Endothelial cell of umbilical vein (primary cell): ENCODE results near the gene DOCK6. TPM values are rescaled to one million over a fixed set of nuclear protein-coding genes. Genes with fewer than 3 reads are reported as not detected.

Source experiments
- BruUV-seq: library from RNA; stranded (reverse); fragments of 400-500 nt; replicated peaks from 2 replicates; lab custom pipeline; 2021; lab: Mats Ljungman, UMichigan
- CTCF ChIA-PET: fragments of 300-600, 350-600 bp; sonication (Branson Sonifier 250); formaldehyde crosslinking; loops from one replicate; lab custom pipeline; 2021; ENCODE audit warnings: antibody characterized with exemption, inconsistent platforms; lab: Charles Lee
- POLR2A ChIA-PET: fragments of 300-600, 350-600 bp; sonication (Branson Sonifier 250); formaldehyde crosslinking; loops from one replicate; lab custom pipeline; 2021; ENCODE audit warnings: antibody characterized with exemption, inconsistent platforms; lab: Charles Lee
- DNase-seq: peaks from one replicate; pipeline ENCODE4 v3.0.0-alpha.2; 2011; ENCODE audit warnings: low read depth, low spot score
- FAIRE-seq: peaks from 2 replicates; lab custom pipeline; 2011; peaks lifted over from hg19 to GRCh38; lab: Jason Lieb, UNC
- H2AFZ ChIP-seq: 2 replicates; pipeline ENCODE4 v1.6.0; 2012; ENCODE audit warnings: low read depth, low read length, control low read depth, inconsistent platforms
- H3K27ac ChIP-seq: 2 replicates; pipeline ENCODE4 v1.5.1; 2011; ENCODE audit warnings: low read depth, mild to moderate bottlenecking, control low read depth, low read length, moderate library complexity; ENCODE audit not compliant: insufficient read depth
- H3K27me3 ChIP-seq, 2 experiments: 2 replicates each; pipeline versions ENCODE4 v1.6.0 to v1.6.1; 2011; ENCODE audit warnings: low read length in 2 of 2, mixed read lengths in 1 of 2; ENCODE audit not compliant: control insufficient read depth in 2 of 2, insufficient read depth in 2 of 2
- H3K36me3 ChIP-seq, 2 experiments: 2 replicates in 1 of 2; 3 replicates in 1 of 2; pipeline ENCODE4 v1.5.1; 2011; ENCODE audit warnings: low read length in 2 of 2, mild to moderate bottlenecking in 1 of 2, moderate library complexity in 1 of 2; ENCODE audit not compliant: control insufficient read depth in 2 of 2, insufficient read depth in 2 of 2; ENCODE audit errors: extremely low read depth in 1 of 2
- H3K4me1 ChIP-seq: 3 replicates; pipeline ENCODE4 v1.5.1; 2011; ENCODE audit warnings: mild to moderate bottlenecking, low read length; ENCODE audit not compliant: control insufficient read depth, insufficient read depth; ENCODE audit errors: extremely low read depth
- H3K4me2 ChIP-seq: 2 replicates; pipeline ENCODE4 v1.6.1; 2011; ENCODE audit warnings: low read length, control low read depth, mixed read lengths; ENCODE audit not compliant: insufficient read depth
- H3K4me3 ChIP-seq, 3 experiments: fragments of 200-600 bp in 1 of 3; sonication (generic), shearing (Covaris generic) in 1 of 3; replicated peaks in 1 of 3; 2 replicates each; pipeline ENCODE4 v1.5.1; 2011 to 2016; ENCODE audit warnings: control low read depth in 3 of 3, low read length in 3 of 3, mild to moderate bottlenecking in 2 of 3, inconsistent platforms in 1 of 3, low read depth in 1 of 3, moderate library complexity in 1 of 3; ENCODE audit not compliant: insufficient read depth in 1 of 3
- H3K79me2 ChIP-seq: 2 replicates; pipeline ENCODE4 v1.6.0; 2012; ENCODE audit warnings: low read length, inconsistent platforms; ENCODE audit not compliant: control insufficient read depth, insufficient read depth
- H3K9ac ChIP-seq: replicated peaks from 2 replicates; pipeline ENCODE3; 2011; ENCODE audit warnings: low read length, control low read depth; ENCODE audit not compliant: insufficient read depth; ENCODE audit errors: extremely low read depth
- H3K9me1 ChIP-seq: replicated peaks from 3 replicates; pipeline ENCODE4 v1.6.0; 2011; ENCODE audit warnings: mild to moderate bottlenecking, low read length; ENCODE audit not compliant: control insufficient read depth, insufficient read depth; ENCODE audit errors: extremely low read depth
- H3K9me3 ChIP-seq: replicated peaks from 2 replicates; pipeline ENCODE4 v1.5.1; 2012; ENCODE audit warnings: low read length, inconsistent platforms; ENCODE audit not compliant: control insufficient read depth, insufficient read depth
- H4K20me1 ChIP-seq: replicated peaks from 2 replicates; pipeline ENCODE3; 2011; ENCODE audit warnings: mild to moderate bottlenecking, low read length; ENCODE audit not compliant: control insufficient read depth, insufficient read depth; ENCODE audit errors: extremely low read depth
- CTCF ChIP-seq, 2 donors: IDR thresholded peaks; 1 replicate in 1 of 2; 2 replicates in 1 of 2; pipeline ENCODE4 v1.5.1; 2011; ENCODE audit warnings: low read length in 2 of 2, mild to moderate bottlenecking in 2 of 2, moderate library complexity in 2 of 2, control low read depth in 1 of 2, inconsistent platforms in 1 of 2, low read depth in 1 of 2; ENCODE audit not compliant: insufficient read depth in 1 of 2; ENCODE audit errors: extremely low read depth in 1 of 2
- EZH2 ChIP-seq: IDR thresholded peaks from 2 replicates; pipeline ENCODE4 v1.6.1; 2012; ENCODE audit warnings: borderline replicate concordance, low read depth, mild to moderate bottlenecking, moderate library complexity, low read length, inconsistent platforms; ENCODE audit not compliant: severe bottlenecking
- FOS ChIP-seq: IDR thresholded peaks from 2 replicates; pipeline ENCODE4 v1.6.1; 2011; ENCODE audit warnings: mild to moderate bottlenecking, low read length, moderate library complexity, borderline replicate concordance; ENCODE audit not compliant: insufficient read depth
- GATA2 ChIP-seq: IDR thresholded peaks from 2 replicates; pipeline ENCODE4 v1.7.0; 2011; ENCODE audit warnings: low read depth, mild to moderate bottlenecking, moderate library complexity, mixed read lengths, low read length; ENCODE audit not compliant: insufficient read length, insufficient read depth
- JUN ChIP-seq: IDR thresholded peaks from 2 replicates; pipeline ENCODE4 v1.6.1; 2011; ENCODE audit warnings: borderline replicate concordance, low read depth; ENCODE audit not compliant: insufficient read length, insufficient read depth
- MAX ChIP-seq: IDR thresholded peaks from 2 replicates; pipeline ENCODE4 v1.6.1; 2011; ENCODE audit not compliant: insufficient read depth, insufficient read length
- MYC ChIP-seq: IDR thresholded peaks from one replicate; pipeline ENCODE4 v1.6.1; 2011; ENCODE audit warnings: mild to moderate bottlenecking, low read depth, low read length
- POLR2A ChIP-seq: IDR thresholded peaks from 2 replicates; pipeline ENCODE4 v1.6.1; 2012; ENCODE audit warnings: low read depth, mild to moderate bottlenecking, control low read depth, low read length
- POLR2AphosphoS5 ChIP-seq: IDR thresholded peaks from 2 replicates; pipeline ENCODE4 v1.6.1; 2012; ENCODE audit warnings: low read depth, mild to moderate bottlenecking, control low read depth, low read length, moderate library complexity; ENCODE audit not compliant: insufficient read depth
- dilution Hi-C: fragments of 300-500 bp; cut with MboI; formaldehyde crosslinking; loops from one replicate; pipeline ENCODE4 v1.15.0; 2019; ENCODE audit warnings: low sequenced_read_pairs; ENCODE audit not compliant: extremely low pct_ligation_motif_present
- intact Hi-C: fragments of 100-400 bp; cut with micrococcal nuclease; formaldehyde crosslinking; loops from one replicate; pipeline ENCODE4 v1.10.0; 2022
- polyA plus RNA-seq, 4 experiments: library from polyadenylated mRNA; depleted of rRNA in 3 of 4; stranded (reverse) in 3 of 4; unstranded in 1 of 4; fragments of >200 nt; gene quantifications; 2 replicates each; pipeline versions ENCODE4 v1.2.1 to v1.2.3, GENCODE V29; 2011 to 2012; ENCODE audit warnings: missing spikeins in 1 of 4
- total RNA-seq: library from RNA; stranded (reverse); gene quantifications from 2 replicates; pipeline ENCODE4 v1.2.3, GENCODE V29; 2021

Gene DOCK6
- total and polyA plus RNA-seq, 2 donors (not counting 3 experiments of a cell fraction or from before 2014, with no cell fraction given): 126 to 334 TPM

DNA sequence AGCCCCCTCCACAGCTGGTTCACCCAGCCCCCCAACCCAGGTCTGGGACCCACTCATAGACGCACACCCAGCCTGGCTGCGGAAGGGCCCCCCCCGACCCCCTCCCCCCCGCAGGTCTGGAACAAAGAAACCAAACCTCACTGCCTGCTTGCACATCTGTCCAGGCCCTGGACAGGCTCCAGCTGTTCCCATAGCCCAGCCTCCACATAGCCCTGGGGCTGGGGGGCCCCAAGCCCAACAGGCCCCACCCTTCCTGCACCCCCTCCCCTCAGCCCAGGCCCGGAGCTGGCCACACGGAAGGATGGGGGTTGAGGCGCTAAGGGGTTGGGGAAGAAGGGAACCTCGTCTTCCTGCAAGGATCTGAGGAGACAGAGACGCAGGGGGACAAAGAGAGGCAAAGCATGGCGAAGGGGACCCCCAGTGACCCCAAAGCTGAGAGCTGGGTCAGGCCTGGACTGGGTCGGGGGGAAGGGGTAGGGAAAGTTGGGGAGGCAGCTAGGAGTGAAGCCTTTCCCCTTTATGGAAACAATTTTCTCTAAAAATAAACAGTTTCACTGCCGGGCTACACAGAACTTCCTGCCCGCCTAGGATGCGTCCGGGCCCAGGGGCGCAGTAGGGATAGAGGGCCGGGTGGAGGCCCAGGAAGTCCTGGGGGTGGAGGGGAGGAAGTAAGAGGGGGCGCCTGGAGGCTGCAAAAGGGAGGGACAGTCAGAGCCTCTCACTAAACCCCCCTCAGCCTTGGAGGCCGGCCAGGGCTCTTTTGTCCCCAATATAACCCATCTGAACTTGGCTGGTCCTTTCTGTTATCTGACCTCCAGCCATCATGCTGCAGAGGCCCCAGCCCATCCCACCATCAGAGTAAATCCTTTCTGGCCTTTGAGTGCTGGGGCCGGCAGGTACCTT lies 67.4 kb downstream of the DOCK6 start:
- peak overlapping the region; percentile 67 for H3K4me2 ChIP-seq
- TF ChIP-seq JUN (no peak), FOS (no peak), MYC (no peak), POLR2AphosphoS5 (no peak), MAX (no peak)
- ChIA-PET CTCF (interaction anchor here (1.0 to 2.0 kb wide), 3 partner anchors 12 to 159 kb away, joined by 3 to 6 read pairs (median 3); no protein-coding TSS in a partner anchor), POLR2A (no interaction called here)
- no peak overlapping the region for H3K9ac ChIP-seq
- H3K27me3 ChIP-seq: no peaks in the 10 kb centered on the region
- peak overlapping the region in 1 of 3 experiments; percentile 15 for H3K4me3 ChIP-seq
- dilution Hi-C loops (no loop called here), intact Hi-C loops (no loop called here)
- no peaks in the 10 kb centered on the region for H3K9me3 ChIP-seq
- no peaks in the 10 kb centered on the region for H4K20me1 ChIP-seq
- peaks cover 37% of the 10 kb centered on the region for H3K79me2 ChIP-seq
- H3K4me1 ChIP-seq: peaks cover 19% of the 10 kb centered on the region
- FAIRE-seq (peak; percentile 77), DNase-seq (no peak)
- BruUV-seq: no TSS peak
- no peaks in the 10 kb centered on the region for H3K9me1 ChIP-seq
- H2AFZ ChIP-seq: no peak overlapping the region
- H3K36me3 ChIP-seq: peaks cover 8 to 19% of the 10 kb centered on the region in 2 experiments
- no peak overlapping the region for H3K27ac ChIP-seq

- TF ChIP-seq JUN (no peak), MYC (no peak), FOS (no peak), POLR2A (no peak), GATA2 (no peak), EZH2 (no peak), POLR2AphosphoS5 (no peak), MAX (no peak), CTCF (IDR thresholded peaks at IDR 0.05; ENCODE audit: extremely low read depth in 1 of 2, insufficient read depth in 1 of 2, low read depth in 1 of 2, low read length in 2 of 2) (no peak)
- H4K20me1 ChIP-seq: no peaks in the 10 kb centered on the region
- H3K4me1 ChIP-seq: peaks cover 23% of the 10 kb centered on the region
- H3K36me3 ChIP-seq: peaks cover 8 to 20% of the 10 kb centered on the region in 2 experiments
- intact Hi-C loops: no loop called here
- FAIRE-seq: no peak
- no peaks in the 10 kb centered on the region for H3K27me3 ChIP-seq
- BruUV-seq: no TSS peak
- H3K4me2 ChIP-seq: no peak overlapping the region
- POLR2A ChIA-PET: no interaction called here
- dilution Hi-C loops: no loop called here
- DNase-seq: no peak
- no peak overlapping the region for H3K9ac ChIP-seq
- no peaks in the 10 kb centered on the region for H3K9me1 ChIP-seq
- peaks cover 38% of the 10 kb centered on the region for H3K79me2 ChIP-seq
- no peak overlapping the region for H2AFZ ChIP-seq
- H3K9me3 ChIP-seq: no peaks in the 10 kb centered on the region
- CTCF ChIA-PET: interaction anchor here (1.0 to 1.5 kb wide), 3 partner anchors 11 to 158 kb away, joined by 3 to 5 read pairs (median 3); no protein-coding TSS in a partner anchor
- no peak overlapping the region for H3K27ac ChIP-seq
- no peak overlapping the region for H3K4me3 ChIP-seq
These were observed 68.2 kb downstream of the DOCK6 start for GRCh38 chr19:11194173-11194572.
